ENCODE results near the gene ACTRT2. TPM values are rescaled to one million over a fixed set of nuclear protein-coding genes. Genes with fewer than 3 reads are reported as not detected.

ACTRT2 gene
- total and polyA plus RNA-seq, 3 donors from 2014 or later: 64.2 to 183 (median 143) TPM

DNA sequence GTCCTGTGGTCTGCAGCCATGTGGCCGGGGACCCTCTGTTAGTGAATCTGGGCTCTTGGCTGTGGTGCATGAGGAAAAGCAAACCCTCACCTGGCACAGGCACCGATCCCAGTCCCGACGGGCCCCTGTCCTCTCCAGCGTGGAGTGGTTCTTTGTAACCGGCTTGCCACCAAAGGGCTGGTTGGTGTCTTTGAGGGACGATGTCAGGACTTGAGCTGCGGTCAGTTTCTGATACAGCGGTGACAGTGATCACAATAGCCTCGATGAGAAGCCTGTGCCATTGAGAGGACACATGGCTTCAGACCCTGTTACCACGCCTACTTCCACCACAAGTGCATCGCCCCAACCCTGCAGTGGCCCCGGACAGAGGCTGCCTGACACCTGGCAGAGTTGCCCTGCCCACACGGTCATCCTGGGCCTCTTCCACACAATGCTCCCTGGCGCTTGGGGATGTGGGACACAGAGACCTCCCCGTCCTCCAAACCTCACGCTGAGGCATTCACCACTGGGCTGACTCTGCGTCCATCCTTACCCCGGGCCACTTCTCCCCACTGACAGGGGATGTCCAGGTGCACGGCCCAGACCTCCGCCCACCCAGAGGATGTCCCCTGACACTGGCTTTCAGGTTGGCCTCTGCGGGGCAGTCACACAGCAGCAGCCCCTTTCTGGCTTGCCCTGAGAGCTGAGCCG, 18.8 kb upstream of the ACTRT2 start:
- TF ChIP-seq, protein P1, sequence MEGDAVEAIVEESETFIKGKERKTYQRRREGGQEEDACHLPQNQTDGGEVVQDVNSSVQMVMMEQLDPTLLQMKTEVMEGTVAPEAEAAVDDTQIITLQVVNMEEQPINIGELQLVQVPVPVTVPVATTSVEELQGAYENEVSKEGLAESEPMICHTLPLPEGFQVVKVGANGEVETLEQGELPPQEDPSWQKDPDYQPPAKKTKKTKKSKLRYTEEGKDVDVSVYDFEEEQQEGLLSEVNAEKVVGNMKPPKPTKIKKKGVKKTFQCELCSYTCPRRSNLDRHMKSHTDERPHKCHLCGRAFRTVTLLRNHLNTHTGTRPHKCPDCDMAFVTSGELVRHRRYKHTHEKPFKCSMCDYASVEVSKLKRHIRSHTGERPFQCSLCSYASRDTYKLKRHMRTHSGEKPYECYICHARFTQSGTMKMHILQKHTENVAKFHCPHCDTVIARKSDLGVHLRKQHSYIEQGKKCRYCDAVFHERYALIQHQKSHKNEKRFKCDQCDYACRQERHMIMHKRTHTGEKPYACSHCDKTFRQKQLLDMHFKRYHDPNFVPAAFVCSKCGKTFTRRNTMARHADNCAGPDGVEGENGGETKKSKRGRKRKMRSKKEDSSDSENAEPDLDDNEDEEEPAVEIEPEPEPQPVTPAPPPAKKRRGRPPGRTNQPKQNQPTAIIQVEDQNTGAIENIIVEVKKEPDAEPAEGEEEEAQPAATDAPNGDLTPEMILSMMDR (IDR thresholded peaks at IDR 0.05): no peak
- Histone ChIP-seq H3K9me3 (no peaks in the 10 kb centered on the region), H3K36me3 (ENCODE audit: low read depth, missing control alignments) (no peaks in the 10 kb centered on the region), H3K27ac (no peak overlapping the region), H3K4me1 (no peaks in the 10 kb centered on the region), H3K27me3 (no peaks in the 10 kb centered on the region), H3K4me3 (no peak overlapping the region)
- DNase-seq: no peak
- 92 to 96% methylated on average over 7 to 23 of the region's 23 CpGs for WGBS, 2 donors
- intact Hi-C loops (cut with DNase I; ENCODE audit: low total_unique reads): no loop called here

DNA sequence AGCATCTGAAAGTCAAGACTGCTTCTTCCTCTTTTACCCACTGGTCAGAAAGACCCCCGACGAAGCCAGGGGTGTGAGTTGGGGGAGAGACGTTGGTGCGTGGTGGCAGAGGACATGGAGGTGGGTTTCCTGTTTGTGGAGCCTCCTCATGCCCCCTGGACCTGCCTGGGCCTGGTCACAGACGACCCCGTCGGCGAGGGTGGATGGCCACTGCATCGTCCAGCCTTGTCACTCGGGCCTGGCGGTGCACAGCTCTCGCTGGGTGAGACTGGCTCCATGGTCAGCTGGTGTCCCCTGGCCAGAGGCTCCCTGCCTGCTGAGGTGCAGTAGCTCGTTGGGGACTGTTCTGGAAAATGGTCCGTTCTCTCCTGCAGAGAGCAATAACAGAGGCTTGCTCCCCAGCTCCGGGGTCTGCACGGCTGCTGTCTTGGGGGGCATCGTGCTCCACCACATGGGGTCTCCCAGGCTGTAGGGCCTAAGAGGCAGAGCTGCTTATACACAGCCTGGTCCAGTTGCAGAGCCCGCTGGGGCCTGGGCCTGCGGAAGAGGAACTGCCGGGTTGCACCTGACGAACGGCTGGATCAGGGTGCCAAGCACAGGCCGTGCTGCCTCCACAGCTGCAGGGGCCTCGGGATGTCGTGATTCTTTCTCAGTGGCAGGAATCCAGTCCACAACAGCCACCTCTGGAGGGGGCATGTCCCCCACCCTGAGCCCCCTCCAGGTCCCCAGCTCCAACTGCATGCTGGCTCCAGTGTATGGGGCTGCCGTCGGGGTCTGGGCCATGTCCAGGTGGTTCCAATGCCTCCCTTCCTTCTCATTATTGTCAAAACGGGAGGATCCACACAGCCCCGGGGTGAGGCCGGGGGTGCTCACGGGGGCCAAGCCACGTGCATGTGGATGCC, 18.0 kb upstream of the ACTRT2 start:
- Histone ChIP-seq H3K27ac (no peak overlapping the region), H3K36me3 (ENCODE audit: low read depth, missing control alignments) (no peaks in the 10 kb centered on the region), H3K4me3 (no peak overlapping the region), H3K27me3 (no peaks in the 10 kb centered on the region), H3K9me3 (no peaks in the 10 kb centered on the region), H3K4me1 (no peaks in the 10 kb centered on the region)
- DNase-seq: no peak
- intact Hi-C loops (cut with DNase I; ENCODE audit: low total_unique reads): no loop called here
- WGBS, 2 donors: 82 to 84% methylated on average over 12 to 32 of the region's 32 CpGs
- TF ChIP-seq POLR2A (IDR thresholded peaks at IDR 0.05): no peak
- TF ChIP-seq, protein P1 (IDR thresholded peaks at IDR 0.05): no peak

DNA sequence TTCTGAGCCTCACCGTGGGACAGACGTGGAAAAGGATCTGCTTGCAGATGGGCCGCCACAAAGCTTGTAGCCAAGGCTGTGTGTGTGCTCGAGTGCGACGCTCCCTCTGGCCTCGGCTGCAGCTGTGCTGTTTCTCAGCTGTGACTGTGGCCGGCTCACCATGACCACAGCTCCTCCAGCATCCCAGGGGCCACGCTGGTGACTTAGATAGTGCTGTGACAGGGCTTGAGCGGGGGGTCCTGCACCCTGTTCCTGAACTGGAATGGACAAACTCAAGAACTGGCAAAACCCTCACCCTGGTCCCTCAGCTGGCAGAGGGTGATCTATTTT, 17.4 kb upstream of the ACTRT2 start:
- TF ChIP-seq POLR2A (IDR thresholded peaks at IDR 0.05): no peak
- TF ChIP-seq, protein P1 (IDR thresholded peaks at IDR 0.05): no peak

DNA sequence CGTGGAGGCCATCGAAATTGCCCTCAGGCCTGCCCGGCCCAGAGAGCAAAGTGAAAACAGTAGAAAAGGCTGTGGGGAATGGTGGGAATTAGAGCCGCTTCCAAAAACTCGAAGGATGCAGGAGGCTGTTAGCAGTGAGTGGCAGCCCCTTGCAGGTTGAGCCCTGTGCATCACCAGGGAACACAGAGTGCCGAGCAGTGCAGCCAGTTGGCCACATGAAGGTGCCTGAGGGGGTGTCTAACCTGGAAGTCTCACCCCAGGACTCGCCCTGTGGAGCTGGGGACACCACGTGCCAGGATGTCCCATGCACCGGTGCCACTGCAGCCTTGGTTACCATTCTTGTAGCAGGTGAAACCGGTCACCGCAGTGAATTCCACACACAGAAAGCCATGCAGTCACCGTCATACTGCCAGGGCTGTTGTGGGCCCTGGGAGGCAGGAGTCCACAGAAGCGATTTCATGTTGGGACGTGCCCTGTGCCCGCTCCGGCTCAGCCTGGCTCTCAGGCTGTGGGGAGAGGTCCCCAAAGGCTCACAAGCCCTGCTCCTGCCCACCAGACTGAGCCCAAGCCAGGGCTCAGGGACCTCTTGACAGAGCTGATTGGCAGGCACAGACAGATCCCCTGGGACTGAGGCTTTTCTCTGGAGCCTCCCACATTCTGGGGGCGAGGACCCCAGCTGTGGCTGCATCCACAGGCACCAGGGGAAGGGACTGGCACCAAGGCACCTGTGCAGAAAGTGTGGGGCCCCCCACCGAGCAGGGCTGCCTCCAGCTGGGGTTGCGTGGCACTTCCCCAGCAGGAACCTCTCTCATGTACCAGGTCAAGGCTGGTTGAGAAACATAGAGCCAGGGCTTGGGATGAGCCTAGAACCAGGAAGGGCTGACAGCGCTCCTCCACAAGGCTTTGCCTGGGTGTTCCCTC, 16.7 kb upstream of the ACTRT2 start:
- Histone ChIP-seq H3K27ac (no peak overlapping the region), H3K27me3 (no peaks in the 10 kb centered on the region), H3K4me1 (no peaks in the 10 kb centered on the region), H3K4me3 (no peak overlapping the region), H3K9me3 (no peaks in the 10 kb centered on the region), H3K36me3 (ENCODE audit: low read depth, missing control alignments) (no peaks in the 10 kb centered on the region)
- TF ChIP-seq, protein P1 (IDR thresholded peaks at IDR 0.05): no peak
- no peak for TF ChIP-seq POLR2A (IDR thresholded peaks at IDR 0.05)
- DNase-seq: no peak
- intact Hi-C loops (cut with DNase I; ENCODE audit: low total_unique reads): no loop called here
- 77 to 89% methylated on average over 7 to 20 of the region's 20 CpGs for WGBS, 2 donors

More for the DNA sequence above, 17.4 kb upstream of the ACTRT2 start:
- H3K27ac ChIP-seq: no peak overlapping the region
- DNase-seq: no peak
- no peaks in the 10 kb centered on the region for H3K4me1 ChIP-seq
- no peaks in the 10 kb centered on the region for H3K36me3 ChIP-seq (ENCODE audit: low read depth, missing control alignments)
- no peak overlapping the region for H3K4me3 ChIP-seq
- no peaks in the 10 kb centered on the region for H3K9me3 ChIP-seq
- 83 to 86% methylated on average over 2 to 10 of the region's 10 CpGs for WGBS, 2 donors
- intact Hi-C loops (cut with DNase I; ENCODE audit: low total_unique reads): no loop called here
- H3K27me3 ChIP-seq: no peaks in the 10 kb centered on the region
